H1 (cell line): ENCODE measurements around the gene TGFBR2. TPM values are rescaled to one million over a fixed set of nuclear protein-coding genes. Genes with fewer than 3 reads are reported as not detected.

ENCODE experiments used
- JUN ChIP-seq: IDR thresholded peaks from 2 replicates; pipeline ENCODE4 v1.6.1; 2011; ENCODE audit warnings: low read depth, mild to moderate bottlenecking, improper control_type of control experiment, low read length
- POLR2AphosphoS5 ChIP-seq: IDR thresholded peaks from 2 replicates; pipeline ENCODE4 v1.6.1; 2011; ENCODE audit warnings: low read depth, low read length
- SAP30 ChIP-seq: fragments of 300-600 bp; sonication (generic); IDR thresholded peaks from 2 replicates; pipeline ENCODE4 v1.7.1; 2012; ENCODE audit warnings: low read length, moderate library complexity, mild to moderate bottlenecking, inconsistent platforms; ENCODE audit not compliant: insufficient read depth, insufficient replicate concordance
- TAF1 ChIP-seq: IDR thresholded peaks from 2 replicates; pipeline ENCODE4 v1.6.1; 2011; ENCODE audit warnings: mild to moderate bottlenecking, low read depth, low read length
- ZNF274 ChIP-seq: IDR thresholded peaks from 2 replicates; pipeline ENCODE4 v1.7.0; 2012; ENCODE audit warnings: low read length, borderline replicate concordance; ENCODE audit errors: extremely low read depth
- polyA plus RNA-seq, 7 experiments: library from polyadenylated mRNA; depleted of rRNA in 3 of 7; stranded (reverse) in 5 of 7; unstranded in 2 of 7; fragments of >200 nt in 5 of 7; fragments of 200-250 nt in 2 of 7; gene quantifications; 1 replicate in 5 of 7; 2 replicates in 1 of 7; 4 replicates in 1 of 7; pipeline versions ENCODE4 v1.2.1 to v1.2.3, GENCODE V29; 2011 to 2013; ENCODE audit warnings: missing spikeins in 2 of 7, mixed read lengths in 2 of 7
- total RNA-seq: library from RNA; stranded (reverse); fragmentation: NEBNext Ultra II Directional; extraction: Animal tissue kit (Norgen Biotek cat#: 25700); gene quantifications from 2 replicates; pipeline ENCODE4 v1.2.1, GENCODE V29; 2021
- TF ChIP-seq, protein P1 (sequence below): IDR thresholded peaks from 2 replicates; pipeline ENCODE4 v1.6.1; 2011; ENCODE audit warnings: low read depth, mild to moderate bottlenecking, low read length; ENCODE audit not compliant: insufficient read depth
- TF ChIP-seq, protein P2 (sequence below): IDR thresholded peaks from 2 replicates; pipeline ENCODE4 v1.6.1; 2012; ENCODE audit warnings: inconsistent platforms

The TGFBR2 gene
- total and polyA plus RNA-seq, 2 of the 8 experiments (the other 6 are each of a cell fraction or from before 2014, with no cell fraction given) = 4.2 to 7.4 TPM

DNA sequence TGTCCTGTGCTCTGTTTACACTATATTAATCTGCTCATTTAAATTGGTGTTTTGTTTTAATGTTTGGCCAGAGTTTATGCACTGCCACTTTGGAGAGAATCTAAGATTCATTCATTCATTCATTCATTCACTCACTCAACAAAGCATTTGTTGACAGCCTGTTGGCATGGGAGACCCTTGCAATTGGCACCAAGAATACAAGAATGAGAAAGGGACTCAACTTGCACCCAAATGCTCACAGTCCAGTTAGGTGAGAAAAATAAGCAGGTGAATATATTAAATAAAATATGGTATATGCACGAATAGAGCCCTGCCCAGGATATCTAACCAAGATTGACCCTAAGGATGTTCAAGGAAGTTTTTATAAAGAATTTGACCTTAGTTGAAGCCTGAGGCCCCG is 80.4 kb downstream of the TGFBR2 start (continued):
- TF ChIP-seq TAF1 (no peak), POLR2AphosphoS5 (no peak), JUN (no peak), ZNF274 (no peak), SAP30 (no peak)
- TF ChIP-seq, protein P1, sequence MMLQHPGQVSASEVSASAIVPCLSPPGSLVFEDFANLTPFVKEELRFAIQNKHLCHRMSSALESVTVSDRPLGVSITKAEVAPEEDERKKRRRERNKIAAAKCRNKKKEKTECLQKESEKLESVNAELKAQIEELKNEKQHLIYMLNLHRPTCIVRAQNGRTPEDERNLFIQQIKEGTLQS = no peak
- TF ChIP-seq, protein P2, sequence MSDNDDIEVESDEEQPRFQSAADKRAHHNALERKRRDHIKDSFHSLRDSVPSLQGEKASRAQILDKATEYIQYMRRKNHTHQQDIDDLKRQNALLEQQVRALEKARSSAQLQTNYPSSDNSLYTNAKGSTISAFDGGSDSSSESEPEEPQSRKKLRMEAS = no peak
